DND-41 (cell line): Measurements from ENCODE around the gene PTPMT1.

Experiments used
- CTCF ChIP-seq: IDR thresholded peaks from 2 replicates; pipeline ENCODE4 v1.5.1; 2012; ENCODE audit warnings: borderline replicate concordance, low read length, moderate library complexity, mild to moderate bottlenecking; ENCODE audit not compliant: poor library complexity, severe bottlenecking; ENCODE audit errors: extremely low read depth
- EZH2 ChIP-seq: IDR thresholded peaks from 3 replicates; pipeline ENCODE4 v1.6.1; 2012; ENCODE audit warnings: borderline replicate concordance, low read depth, mild to moderate bottlenecking, moderate library complexity, low read length, inconsistent platforms; ENCODE audit not compliant: severe bottlenecking

GRCh38 chr11:47571357-47571729 lies 5.9 kb downstream of the PTPMT1 start:
- no peak for TF ChIP-seq EZH2
- TF ChIP-seq CTCF, result no peak
